Ammon's horn (tissue), 1 donor: Measurements from ENCODE around the gene ITM2C.

Experiments
- DNase-seq: peaks from one replicate; pipeline ENCODE4 v3.0.0-alpha.2; 2016; ENCODE audit warnings: low spot score

The ITM2C gene

GRCh38 chr2:230852113-230852512, 12.6 kb upstream of the ITM2C start:
- DNase-seq = no peak

DNA sequence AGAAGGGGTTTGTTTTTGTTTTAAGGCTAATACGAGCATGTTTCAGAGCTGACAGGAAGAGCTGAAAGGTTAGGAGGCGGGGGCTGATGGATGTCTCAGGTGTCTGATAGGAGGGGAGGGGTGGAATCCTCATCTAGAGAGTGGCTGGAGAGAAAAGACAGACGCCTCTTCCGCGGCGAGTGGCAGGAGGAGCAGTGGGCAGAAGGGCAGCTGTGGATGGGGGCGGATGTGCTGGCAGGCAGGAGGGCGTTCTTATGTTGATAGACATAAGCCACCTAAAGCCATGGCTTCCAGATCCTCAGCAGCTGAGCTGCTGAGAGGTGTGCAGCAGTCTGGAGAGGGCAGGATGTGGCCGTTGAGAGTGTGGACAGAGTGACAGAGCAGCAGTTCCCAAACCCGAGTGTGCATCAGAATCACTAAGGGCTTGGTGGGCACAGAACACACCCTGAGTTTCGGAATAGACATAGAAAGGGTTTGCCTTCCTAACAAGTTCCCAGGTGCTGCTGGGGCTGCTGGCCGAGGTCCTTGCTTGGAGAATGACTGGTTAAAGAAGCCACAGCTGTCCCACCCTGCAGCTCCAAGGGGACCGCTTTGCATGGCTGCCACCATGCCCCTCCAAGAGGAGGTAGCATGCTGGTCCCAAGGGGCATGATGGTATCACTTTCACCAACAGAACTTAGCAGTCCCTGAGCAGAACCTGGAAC, 3.0 kb upstream of the ITM2C start:
- DNase-seq = no peak

- no peak for DNase-seq
Measured at GRCh38 chr2:230862292-230862691, 2.5 kb upstream of the ITM2C start.

DNA sequence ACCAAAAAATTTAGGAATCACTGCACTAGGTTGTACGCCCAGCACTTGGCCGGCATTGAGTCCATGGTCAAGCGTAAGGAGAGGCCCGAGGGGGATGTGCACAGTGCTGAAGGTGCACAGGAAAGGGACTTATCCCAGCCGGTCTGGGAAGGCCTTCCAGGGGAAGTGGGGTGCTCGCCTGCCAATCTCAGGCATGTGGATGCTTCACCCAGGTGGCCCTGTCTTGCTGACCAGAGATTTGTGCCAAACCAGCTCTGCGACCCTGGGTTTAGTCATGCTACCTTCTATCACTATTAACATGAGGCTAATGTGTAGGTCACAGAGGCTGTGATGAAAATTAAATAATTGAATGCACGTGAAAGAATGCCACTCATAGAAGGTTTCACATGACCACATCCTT, 1.7 kb upstream of the ITM2C start:
- no peak for DNase-seq

GRCh38 chr2:230863442-230864121, 1.2 kb upstream of the ITM2C start:
- no peak for DNase-seq

GRCh38 chr2:230864122-230864604, 579 bp upstream of the ITM2C start:
- no peak for DNase-seq

DNA sequence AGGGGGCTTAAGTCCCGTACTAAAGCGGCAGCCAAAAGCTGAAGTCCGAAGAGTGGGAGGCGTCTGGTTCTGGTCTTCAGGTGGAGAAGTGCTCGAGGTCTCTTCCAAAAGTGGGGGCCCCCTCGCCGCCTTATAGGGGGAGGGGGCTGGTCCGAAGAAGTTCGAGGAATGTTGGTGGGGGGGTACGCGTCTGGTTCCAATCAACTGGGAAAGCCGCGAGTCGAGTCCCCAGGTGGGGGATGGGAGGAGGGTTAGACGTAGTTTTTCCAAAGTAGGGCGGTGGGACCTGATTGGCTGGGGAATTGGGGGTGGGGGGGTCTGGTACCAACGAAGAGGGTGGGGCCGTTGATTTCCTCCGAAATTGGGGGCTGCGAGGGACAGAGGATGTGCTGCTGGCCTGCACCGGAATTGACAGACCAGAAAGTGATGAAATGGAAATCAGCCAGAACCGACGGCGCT, 594 bp downstream of the ITM2C start:
- no peak for DNase-seq

GRCh38 chr2:230865766-230866755, 1.3 kb downstream of the ITM2C start:
- DNase-seq = peak; percentile 77

GRCh38 chr2:230866756-230867523, 2.2 kb downstream of the ITM2C start:
- DNase-seq = peak; percentile 84

DNA sequence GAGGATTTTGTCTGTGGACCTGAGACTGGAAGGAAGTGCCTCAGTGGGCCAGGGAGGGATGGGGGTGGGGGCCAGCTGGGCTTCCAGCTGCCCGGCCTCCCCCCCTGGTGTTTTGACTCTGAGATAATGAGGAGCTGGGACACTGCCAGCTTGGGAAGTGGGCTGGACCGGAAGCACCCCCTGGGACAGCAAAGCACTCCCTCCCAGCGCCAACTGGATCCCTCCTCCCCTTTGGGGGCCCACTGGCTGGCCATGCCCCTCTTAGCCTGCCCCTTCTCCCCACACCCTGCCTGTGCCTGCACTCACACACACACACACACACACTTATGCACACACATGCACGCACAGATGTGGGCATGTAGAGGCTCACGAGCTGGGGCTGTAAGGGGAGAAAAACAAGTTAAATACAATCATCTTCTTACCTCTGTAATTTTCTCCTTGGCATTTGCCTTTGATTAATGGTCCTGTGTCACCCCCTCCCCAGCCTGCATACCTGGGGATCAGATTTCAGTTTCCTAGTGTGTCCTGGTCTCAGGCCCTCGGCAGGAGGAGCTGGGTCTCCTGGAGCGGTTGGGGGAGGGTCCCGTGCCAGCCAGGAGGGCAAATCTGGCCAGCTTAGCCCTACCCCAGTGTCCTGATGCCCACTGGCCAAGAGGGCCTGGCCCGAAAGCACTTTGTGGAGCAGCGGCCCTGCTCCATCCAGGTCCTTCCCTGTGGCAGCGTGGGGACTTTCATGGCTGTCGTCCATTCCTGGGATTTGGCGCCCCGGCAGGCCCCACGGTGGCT, 3.6 kb downstream of the ITM2C start:
- no peak for DNase-seq

DNA sequence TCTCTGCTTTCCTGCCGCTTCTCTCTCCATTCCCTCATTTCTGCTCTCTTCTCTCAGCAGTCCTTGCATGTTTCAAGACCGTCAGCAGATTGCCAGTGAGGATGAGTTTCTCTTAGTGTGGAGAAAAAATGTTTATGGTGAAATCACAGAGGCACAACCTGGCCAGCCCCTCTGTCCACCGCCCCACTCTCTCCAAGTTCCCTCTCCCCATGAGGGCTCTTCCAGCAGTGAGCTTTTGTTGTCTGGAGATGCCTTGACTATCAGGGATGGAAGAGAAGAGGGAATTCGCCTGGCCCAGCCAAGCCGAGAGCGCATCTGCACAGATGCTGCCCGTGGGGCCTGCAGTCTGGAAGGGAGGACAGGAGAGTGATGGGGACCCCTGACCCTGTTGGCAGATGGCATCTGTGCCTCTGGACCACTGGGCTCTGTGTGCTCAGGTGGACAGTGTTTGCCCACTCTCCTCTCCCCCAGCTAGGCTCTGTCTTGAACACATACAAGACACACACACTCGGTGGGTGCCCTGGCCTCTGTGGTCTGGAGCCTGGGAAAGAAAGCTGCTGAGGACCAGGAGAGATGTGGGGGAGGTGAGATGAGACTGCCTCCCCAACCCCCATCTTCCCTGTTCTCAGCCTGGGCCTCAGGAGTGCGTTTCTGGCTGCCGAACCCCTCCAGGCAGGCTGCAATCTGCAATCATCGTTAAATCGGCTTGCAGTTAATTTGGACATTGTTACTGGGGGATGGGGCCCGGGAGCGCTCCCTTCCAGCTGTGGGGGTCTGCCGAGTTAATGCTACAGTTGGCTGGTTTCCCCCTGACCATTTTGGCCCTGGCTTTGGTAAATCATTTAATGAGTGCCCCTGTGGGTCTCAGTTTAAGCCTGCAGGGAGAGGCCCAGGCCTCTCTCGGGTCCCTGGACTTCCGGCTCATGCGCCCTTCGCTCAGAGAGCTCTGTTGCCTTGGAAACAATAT, 4.5 kb downstream of the ITM2C start:
- DNase-seq = no peak

DNA sequence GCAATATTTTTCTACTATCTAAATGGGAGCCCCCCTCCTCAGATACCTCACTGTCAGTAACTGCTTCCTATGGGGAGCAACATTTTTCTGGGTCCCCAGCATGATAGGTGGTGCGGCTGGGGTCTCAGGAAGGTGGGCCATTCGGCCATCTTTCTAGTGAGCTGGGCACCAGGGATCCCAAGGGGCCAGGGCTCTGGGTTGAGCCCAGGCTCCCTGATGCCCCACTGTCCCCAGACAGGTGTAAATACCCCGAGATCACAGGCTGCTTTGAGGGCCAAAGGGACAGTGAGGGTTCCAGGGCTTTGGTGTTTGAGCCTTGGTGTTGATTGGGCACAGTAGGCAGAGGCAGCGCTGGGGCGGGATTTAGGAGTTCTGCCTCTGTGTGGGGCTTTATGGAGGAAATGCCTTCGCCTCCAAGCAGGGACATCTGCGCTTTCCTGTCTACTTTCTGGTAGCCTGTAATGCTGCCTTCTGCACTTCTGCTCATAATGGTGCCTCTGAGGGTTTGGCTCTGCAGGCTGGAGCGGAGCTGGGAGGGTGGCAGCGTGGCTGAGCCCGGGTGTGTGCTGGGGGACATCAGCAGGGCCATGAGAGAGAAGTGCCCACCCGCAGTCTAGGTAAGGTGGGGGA, 5.3 kb downstream of the ITM2C start:
- DNase-seq = no peak

DNA sequence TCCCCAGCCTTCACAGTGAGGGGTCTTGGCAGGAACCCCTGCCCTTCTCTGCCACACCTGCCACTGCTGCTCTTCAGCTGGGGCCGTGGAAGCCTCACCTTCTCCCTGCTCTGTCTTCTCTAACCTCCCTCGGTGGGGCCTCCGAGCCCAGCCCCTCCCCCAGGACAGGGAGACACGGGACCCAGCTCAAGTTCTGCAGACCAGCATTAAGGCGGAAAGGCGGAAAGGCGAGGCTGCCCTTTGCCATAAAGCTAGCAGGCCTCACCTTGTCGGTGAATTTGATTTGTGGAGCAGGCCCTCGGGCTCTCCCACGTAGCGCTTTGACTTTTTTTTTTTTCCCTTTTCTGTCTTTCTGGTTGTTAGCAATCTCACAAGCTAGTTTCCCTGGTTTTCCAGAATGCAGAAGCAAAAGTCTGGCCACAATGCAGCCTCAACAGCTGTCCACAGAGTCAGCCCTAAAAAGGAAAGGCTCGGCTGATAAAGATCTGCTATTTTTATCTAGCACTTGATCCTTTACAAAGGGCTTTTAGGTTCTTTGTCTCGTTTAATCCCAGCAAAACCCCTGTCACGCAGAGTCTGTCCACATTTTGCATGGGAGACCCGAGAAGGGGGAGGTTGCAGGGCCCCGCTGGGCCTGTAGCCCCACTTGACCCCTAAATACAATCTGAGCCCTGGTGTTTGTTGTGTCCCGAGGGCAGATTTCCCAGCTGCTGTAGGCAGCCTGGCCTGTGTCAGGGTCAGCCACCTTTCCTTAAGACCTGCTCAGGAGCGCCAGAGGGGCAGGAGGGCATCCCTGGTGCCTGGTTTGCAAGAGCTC, 6.0 kb downstream of the ITM2C start:
- DNase-seq = peak; percentile 51

DNA sequence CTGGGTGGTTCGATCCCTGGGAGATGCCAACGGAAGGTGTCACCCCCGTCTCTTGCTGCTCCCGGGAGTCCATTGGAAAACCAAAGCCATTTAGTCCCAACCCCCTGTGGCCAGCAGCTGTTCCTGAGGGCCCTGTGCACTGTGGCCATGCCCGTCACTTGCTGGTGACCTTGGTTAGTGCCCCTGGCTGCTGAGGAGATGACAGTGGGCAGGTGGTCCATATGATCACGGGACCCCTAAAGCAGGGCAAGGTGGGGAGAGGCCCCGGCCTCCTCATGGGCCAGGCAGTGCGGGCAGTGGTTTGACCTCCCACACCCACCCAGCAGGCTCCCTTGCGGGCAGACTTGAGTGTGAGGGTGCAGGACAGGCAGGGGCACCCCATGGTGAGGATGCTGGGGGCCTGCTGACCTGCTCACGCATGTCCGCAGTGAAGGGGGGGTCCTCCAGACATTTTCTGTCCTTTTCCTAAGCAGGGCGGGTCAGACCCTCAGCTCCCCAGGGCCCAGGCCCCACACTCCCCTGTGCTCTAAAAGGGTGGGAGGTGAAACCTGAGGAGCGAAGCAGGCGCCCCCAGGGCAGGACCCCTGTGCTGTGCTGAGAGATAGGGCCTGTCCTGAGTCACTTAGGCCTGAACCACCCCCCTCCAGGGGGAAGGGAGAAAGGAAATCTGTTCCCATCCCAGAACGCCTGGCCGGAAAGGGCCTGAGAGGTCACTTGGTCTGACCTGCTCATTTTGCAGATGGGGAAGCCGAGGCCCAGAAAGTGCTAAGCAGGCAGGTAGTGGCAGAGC, 6.8 kb downstream of the ITM2C start:
- no peak for DNase-seq

- DNase-seq = no peak
Measured at GRCh38 chr2:230872151-230872967, 7.6 kb downstream of the ITM2C start.

DNA sequence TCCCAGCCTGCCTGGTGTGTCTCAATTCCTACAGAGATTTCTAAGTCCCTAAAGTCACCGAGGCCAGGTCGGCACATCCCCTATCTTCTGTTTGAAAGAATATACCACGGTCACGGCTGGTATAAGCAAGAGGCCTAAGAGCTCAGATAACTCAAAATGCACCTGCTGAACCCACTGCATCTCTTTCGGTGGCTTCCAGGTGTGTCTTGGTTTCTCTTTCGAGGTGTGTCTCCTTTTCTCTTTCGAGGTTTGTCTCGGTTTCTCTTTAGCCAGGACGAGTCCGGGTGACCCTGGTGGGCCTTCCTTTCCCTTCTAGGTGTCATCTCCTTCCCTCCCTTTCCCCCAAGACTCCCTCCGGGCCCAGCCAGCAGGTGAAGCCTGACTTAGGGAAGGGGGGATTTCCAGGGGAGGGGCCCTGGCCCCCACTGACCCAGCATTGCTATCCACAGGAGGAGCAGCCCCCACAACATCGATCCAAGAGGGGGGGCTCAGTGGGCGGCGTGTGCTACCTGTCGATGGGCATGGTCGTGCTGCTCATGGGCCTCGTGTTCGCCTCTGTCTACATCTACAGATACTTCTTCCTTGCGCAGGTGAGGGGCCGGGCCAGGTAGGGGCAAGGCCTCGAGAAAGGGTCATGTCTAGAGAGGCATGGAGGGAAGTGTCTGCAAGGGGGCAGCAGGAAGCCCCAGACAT, 8.4 kb downstream of the ITM2C start:
- no peak for DNase-seq
